ENCODE measurements around the gene SEMA4C. TPM values are rescaled to one million over a fixed set of nuclear protein-coding genes. Genes with fewer than 3 reads are reported as not detected.
"Not testable (repeated sequence)": the region's sequence is repeated elsewhere in the genome, so short reads cannot be mapped to it uniquely, and the experiment has no call there.

Gene SEMA4C
- polyA plus RNA-seq, 1 donor from 2014 or later: 88.7 TPM

DNA sequence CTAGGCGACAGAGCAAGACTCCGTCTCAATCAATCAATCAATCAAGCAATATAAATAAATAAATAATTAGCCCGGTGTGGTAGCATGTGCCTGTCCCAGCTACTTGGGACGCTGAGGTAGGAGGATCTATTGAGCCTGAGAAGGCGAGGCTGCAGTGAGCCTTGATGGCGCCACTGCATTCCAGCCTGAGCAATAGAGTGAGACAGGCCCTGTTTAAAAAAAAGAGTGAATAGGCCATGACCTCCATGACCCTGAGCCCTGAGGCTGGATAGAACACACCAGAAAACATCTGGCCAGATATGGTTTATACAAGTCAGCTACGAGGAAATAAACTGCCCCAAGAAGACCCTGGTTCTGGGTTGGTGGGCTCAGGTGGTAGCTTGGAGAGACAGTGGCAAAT, 20.4 kb upstream of the SEMA4C start:
- H3K27me3 ChIP-seq (ENCODE audit: insufficient read depth, low read depth, low read length): no peaks in the 10 kb centered on the region
- H3K9me2 ChIP-seq (ENCODE audit: insufficient read depth, low read length): no peaks in the 10 kb centered on the region
- H3F3A ChIP-seq (ENCODE audit: insufficient read depth, low read length, poor library complexity, severe bottlenecking): no peaks in the 10 kb centered on the region
- H3K27ac ChIP-seq (ENCODE audit: low read length): no peak overlapping the region
- no peaks in the 10 kb centered on the region for H3K36me3 ChIP-seq (ENCODE audit: insufficient read depth, low read length)
- H3K4me2 ChIP-seq (ENCODE audit: low read length): no peak overlapping the region
- H4K20me1 ChIP-seq (ENCODE audit: insufficient read depth): no peaks in the 10 kb centered on the region
- no peaks in the 10 kb centered on the region for H3K79me2 ChIP-seq (replicated peaks; ENCODE audit: insufficient read depth, low read length)
- H2AFZ ChIP-seq (ENCODE audit: low read depth, low read length): no peak overlapping the region
- H3K9ac ChIP-seq (ENCODE audit: low read length): no peak overlapping the region
- TF ChIP-seq RAD21 (conservative IDR thresholded peaks at IDR 0.05) (no peak), EP300 (conservative IDR thresholded peaks at IDR 0.05; ENCODE audit: poor library complexity, severe bottlenecking) (no peak), EZH2 (IDR thresholded peaks at IDR 0.05; ENCODE audit: borderline replicate concordance, insufficient read depth, low read length, poor library complexity, severe bottlenecking) (no peak), MXI1 (conservative IDR thresholded peaks at IDR 0.05; ENCODE audit: poor library complexity, severe bottlenecking) (no peak), TAF1 (IDR thresholded peaks at IDR 0.05; ENCODE audit: low read depth) (no peak), SMC3 (conservative IDR thresholded peaks at IDR 0.05; ENCODE audit: poor library complexity) (no peak), POLR2AphosphoS5 (IDR thresholded peaks at IDR 0.05) (no peak)
- TF ChIP-seq, protein P1, sequence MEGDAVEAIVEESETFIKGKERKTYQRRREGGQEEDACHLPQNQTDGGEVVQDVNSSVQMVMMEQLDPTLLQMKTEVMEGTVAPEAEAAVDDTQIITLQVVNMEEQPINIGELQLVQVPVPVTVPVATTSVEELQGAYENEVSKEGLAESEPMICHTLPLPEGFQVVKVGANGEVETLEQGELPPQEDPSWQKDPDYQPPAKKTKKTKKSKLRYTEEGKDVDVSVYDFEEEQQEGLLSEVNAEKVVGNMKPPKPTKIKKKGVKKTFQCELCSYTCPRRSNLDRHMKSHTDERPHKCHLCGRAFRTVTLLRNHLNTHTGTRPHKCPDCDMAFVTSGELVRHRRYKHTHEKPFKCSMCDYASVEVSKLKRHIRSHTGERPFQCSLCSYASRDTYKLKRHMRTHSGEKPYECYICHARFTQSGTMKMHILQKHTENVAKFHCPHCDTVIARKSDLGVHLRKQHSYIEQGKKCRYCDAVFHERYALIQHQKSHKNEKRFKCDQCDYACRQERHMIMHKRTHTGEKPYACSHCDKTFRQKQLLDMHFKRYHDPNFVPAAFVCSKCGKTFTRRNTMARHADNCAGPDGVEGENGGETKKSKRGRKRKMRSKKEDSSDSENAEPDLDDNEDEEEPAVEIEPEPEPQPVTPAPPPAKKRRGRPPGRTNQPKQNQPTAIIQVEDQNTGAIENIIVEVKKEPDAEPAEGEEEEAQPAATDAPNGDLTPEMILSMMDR (IDR thresholded peaks at IDR 0.05; ENCODE audit: poor library complexity, severe bottlenecking): no peak
- TF ChIP-seq, protein P2, sequence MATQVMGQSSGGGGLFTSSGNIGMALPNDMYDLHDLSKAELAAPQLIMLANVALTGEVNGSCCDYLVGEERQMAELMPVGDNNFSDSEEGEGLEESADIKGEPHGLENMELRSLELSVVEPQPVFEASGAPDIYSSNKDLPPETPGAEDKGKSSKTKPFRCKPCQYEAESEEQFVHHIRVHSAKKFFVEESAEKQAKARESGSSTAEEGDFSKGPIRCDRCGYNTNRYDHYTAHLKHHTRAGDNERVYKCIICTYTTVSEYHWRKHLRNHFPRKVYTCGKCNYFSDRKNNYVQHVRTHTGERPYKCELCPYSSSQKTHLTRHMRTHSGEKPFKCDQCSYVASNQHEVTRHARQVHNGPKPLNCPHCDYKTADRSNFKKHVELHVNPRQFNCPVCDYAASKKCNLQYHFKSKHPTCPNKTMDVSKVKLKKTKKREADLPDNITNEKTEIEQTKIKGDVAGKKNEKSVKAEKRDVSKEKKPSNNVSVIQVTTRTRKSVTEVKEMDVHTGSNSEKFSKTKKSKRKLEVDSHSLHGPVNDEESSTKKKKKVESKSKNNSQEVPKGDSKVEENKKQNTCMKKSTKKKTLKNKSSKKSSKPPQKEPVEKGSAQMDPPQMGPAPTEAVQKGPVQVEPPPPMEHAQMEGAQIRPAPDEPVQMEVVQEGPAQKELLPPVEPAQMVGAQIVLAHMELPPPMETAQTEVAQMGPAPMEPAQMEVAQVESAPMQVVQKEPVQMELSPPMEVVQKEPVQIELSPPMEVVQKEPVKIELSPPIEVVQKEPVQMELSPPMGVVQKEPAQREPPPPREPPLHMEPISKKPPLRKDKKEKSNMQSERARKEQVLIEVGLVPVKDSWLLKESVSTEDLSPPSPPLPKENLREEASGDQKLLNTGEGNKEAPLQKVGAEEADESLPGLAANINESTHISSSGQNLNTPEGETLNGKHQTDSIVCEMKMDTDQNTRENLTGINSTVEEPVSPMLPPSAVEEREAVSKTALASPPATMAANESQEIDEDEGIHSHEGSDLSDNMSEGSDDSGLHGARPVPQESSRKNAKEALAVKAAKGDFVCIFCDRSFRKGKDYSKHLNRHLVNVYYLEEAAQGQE (IDR thresholded peaks at IDR 0.05; ENCODE audit: borderline replicate concordance): no peak
- H3K9me3 ChIP-seq (ENCODE audit: low read length): no peaks in the 10 kb centered on the region
- H3K4me3 ChIP-seq (ENCODE audit: low read length): no peak overlapping the region

DNA sequence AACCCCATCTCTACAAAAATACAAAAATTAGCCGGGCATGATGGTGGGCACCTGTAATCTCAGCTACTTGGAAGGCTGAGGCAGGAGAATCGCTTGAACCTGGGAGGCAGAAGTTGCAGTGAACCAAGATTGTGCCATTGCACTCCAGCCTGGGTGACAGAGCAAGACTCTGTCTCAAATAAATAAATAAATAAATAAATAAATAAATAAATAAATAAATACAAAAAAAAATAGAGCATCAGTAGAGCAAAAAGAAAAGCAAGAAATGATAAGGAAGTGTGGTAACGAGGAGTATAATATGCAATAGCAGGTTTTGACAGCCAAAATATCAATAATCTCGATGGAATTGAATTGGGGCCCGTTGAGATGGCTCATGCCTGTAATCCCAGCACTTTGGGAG, 19.6 kb upstream of the SEMA4C start:
- H3F3A ChIP-seq (ENCODE audit: insufficient read depth, low read length, poor library complexity, severe bottlenecking); H3K27me3 ChIP-seq (ENCODE audit: insufficient read depth, low read depth, low read length); H3K27ac ChIP-seq (ENCODE audit: low read length); H2AFZ ChIP-seq (ENCODE audit: low read depth, low read length); H3K4me3 ChIP-seq (ENCODE audit: low read length); H3K9ac ChIP-seq (ENCODE audit: low read length); H4K20me1 ChIP-seq (ENCODE audit: insufficient read depth); H3K79me2 ChIP-seq (replicated peaks; ENCODE audit: insufficient read depth, low read length); H3K4me2 ChIP-seq (ENCODE audit: low read length); H3K9me3 ChIP-seq (ENCODE audit: low read length); H3K36me3 ChIP-seq (ENCODE audit: insufficient read depth, low read length); H3K9me2 ChIP-seq (ENCODE audit: insufficient read depth, low read length): not testable (repeated sequence)

Measured in neural cell (in vitro differentiated cells).